ENCODE data around the gene ADAP1.

ADAP1 gene

GRCh38 chr7:863106-863505 is 91.4 kb downstream of the ADAP1 start:
- no peak for DNase-seq (ENCODE audit: low read depth)

DNA sequence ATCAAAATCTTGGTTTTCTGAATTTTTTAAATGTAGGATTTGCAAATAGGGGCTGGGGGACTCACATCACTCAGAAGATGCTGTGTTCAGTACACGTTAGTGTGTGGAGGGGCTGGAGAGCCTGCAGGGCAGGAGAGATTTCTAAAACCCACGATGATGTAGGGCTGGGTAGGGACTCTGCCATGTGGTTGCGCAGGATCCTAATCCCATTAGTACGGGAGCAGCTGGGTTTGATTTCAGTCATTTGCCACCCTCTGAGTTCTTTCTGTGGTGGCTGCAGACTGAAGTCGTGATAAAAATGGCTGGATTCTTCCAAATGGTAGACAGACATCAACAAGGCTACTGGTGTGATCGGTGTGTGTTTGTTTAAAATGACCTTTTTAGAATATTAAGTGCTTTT is 92.3 kb downstream of the ADAP1 start:
- no peak for DNase-seq (ENCODE audit: low read depth)

- DNase-seq (ENCODE audit: low read depth) = no peak
Observed at GRCh38 chr7:861222-861621, 93.3 kb downstream of the ADAP1 start.

DNA sequence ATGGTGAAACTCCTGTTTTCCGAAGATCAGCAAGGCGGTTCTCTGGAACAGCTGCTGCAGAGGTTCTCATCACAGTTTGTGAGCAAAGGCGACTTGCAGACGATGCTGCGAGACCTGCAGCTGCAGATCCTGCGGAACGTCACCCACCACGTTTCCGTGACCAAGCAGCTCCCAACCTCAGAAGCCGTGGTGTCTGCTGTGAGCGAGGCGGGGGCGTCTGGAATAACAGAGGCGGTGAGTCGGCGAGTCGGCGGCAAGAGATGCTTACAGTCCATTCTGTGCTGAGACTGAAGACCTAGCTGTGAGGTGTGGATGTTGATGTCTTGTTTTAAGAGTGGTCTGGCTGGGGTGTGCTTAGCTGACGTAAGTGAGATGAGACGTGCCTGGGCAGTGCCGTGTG is 94.3 kb downstream of the ADAP1 start:
- no peak for DNase-seq (ENCODE audit: low read depth)

DNA sequence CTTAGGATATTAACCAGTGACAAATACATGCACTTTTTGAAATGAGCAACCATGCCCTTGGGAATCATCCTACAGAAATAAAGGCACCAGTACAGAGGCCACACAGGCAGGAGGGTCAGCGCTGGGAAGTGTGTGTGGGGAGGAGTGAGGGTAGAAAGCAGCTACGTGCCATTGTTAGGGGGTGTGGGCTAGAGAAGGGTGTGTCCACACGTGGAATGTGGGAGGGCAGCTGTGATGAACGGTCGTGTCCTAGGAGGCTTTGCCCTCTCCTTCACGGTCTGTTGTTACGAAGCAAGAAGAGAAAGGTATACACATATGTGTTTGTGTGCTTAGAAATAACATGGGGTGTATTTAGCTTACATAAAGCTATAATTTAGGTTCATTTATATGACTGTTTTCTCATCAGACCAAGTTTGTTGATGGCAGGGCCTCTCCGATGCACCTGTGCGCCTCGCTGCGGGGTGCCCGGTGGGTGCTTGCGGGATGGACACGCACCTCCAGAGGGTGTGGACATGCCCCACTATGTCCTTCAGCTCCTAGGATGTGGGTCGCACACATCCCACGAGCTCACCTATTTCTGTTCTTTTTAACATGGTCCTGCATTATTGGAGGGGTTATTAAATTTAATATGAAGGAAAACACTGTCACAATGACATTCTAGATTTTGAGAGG is 95.0 kb downstream of the ADAP1 start:
- DNase-seq (ENCODE audit: low read depth) = no peak

- no peak for DNase-seq (ENCODE audit: low read depth)
Observed at GRCh38 chr7:857661-858060, 96.8 kb downstream of the ADAP1 start.

GRCh38 chr7:856444-857095 is 97.9 kb downstream of the ADAP1 start:
- no peak for DNase-seq (ENCODE audit: low read depth)

DNA sequence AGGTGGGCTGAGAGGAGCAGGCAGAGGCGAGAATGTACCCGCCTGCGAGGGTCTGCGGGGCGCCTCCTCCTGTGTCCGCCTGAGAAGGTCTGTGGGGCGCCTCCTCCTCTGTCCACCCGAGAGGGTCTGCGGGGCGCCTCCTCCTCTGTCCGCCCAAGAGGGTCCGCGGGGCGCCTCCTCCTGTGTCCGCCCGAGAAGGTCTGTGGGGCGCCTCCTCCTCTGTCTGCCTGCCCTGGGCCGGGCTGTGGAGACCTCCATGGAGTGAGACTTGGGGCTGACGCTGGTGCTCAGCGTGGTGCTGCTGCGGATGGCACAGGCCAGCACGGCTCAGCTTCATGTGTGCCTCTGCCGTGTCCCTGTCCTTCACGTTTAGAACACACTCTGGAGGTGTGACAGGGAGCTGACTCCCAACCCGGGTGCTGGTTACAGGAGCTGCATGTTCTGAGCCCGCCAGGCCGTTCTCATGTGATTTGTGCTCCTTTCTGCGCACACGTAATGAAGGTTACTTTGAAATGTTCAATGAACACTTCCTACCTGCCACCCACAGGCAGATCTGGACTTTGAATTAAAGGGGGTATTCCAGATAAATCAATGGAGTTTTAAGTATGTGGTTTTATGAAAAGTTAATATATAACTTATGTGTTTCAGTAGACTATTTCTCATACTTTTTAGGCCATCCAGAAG is 98.7 kb downstream of the ADAP1 start:
- no peak for DNase-seq (ENCODE audit: low read depth)

DNA sequence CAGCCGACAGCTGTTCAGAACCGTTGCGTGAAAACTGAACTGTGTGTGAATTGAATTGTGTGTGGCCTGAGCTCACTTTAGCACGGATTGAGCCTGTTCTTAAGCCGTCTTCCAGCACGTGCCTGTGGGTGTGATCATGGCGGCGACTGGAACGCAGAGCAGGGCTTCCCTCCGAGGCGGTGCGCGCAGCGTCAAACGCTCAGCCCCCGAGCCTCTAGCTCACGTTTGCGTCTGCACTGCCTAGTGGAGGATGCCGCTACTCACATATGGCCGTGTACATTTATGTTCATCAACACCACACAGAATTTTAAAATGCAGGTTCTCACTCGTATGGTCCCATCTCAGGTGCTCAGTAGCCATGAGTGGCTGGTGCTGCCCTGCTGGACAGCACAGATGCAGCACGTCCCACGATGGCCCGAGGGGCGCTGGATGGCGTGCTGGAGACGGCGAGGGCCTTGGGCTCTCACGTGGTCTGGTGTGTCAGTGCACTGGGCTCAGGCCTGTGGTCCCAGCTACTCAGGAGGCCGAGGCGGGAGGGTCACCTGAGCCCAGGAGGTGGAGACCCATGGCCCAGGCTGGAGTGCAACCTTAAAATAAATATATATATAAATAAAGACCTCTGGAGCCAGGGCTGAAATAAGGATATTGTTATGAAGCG is 100.2 kb downstream of the ADAP1 start:
- no peak for DNase-seq (ENCODE audit: low read depth)

- DNase-seq (ENCODE audit: low read depth) = no peak
Observed at GRCh38 chr7:853366-854117, 100.9 kb downstream of the ADAP1 start.

- DNase-seq (ENCODE audit: low read depth) = no peak
Observed at GRCh38 chr7:851204-851603, 103.3 kb downstream of the ADAP1 start.

DNA sequence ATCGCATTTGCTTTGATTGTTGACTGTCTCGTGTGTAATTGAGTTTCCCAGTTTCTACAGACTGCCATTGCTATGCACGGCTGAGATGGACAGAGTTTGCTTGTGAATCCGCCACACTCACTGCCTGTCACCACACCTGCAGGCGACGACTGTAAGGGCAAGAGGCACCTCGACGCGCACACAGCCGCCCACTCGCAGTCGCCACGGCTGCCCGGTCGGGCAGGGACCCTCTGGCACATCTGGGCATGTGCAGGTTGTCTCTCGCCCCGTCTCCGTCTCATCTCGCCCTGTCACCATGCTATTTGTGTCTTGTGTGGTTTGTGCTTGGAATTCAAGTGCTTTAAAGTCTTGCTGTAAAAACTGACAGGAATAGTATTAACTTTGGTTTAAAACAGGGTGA is 104.7 kb downstream of the ADAP1 start:
- DNase-seq (ENCODE audit: low read depth) = no peak

GRCh38 chr7:849145-849544 is 105.3 kb downstream of the ADAP1 start:
- DNase-seq (ENCODE audit: low read depth) = no peak

All from T follicular helper cell (primary cell).